Activated effector memory CD4-positive, alpha-beta T cell treated with Interleukin-2 at 50 U/mL for 16 hours (primary cell): ENCODE results near the gene PYGL.
"Not testable (repeated sequence)": the region's sequence is repeated elsewhere in the genome, so short reads cannot be mapped to it uniquely, and the experiment has no call there.

ENCODE experiments used
- DNase-seq: peaks from one replicate; pipeline ENCODE4 v3.0.0-alpha.2; 2020

Gene PYGL

DNA sequence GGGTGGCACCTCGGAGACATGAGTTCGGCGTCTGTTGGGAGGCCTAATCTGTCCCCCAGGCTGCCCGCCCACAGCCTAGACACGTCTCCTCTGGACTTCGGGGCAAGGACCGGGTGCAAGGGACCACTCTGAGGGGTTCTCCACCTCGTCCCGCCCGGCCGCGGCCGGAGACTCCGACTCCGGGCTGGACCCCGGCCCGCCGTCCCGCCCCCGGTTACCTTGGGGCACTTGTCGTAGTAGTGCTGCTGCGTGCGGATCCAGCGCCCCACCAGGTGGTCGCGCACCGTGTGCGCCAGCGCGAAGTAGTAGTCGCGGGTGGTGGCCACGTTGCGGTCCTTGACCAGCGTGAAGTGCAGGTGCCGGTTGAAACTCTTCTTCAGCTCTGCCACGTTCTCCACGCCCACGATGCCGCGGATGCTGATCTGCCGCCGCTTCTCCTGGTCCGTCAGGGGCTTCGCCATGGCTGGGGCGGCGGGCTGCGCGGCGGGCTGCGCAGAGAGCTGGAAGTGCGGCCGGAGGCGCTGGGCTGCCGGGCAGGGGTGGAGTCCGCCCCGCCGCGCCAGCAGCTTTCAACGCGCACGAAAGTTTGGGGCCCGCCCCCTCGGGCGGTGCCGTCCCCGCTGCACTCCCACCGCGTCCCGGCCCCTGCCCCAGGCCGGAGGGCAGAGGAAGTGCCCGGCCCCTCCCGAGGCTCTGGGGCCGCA lies at the start of gene PYGL:
TSS of gene PYGL (minus strand) at position 541 of the 704 bp plus-strand sequence. CDS start at position 461, 80 bp downstream.
- no peak for DNase-seq

DNA sequence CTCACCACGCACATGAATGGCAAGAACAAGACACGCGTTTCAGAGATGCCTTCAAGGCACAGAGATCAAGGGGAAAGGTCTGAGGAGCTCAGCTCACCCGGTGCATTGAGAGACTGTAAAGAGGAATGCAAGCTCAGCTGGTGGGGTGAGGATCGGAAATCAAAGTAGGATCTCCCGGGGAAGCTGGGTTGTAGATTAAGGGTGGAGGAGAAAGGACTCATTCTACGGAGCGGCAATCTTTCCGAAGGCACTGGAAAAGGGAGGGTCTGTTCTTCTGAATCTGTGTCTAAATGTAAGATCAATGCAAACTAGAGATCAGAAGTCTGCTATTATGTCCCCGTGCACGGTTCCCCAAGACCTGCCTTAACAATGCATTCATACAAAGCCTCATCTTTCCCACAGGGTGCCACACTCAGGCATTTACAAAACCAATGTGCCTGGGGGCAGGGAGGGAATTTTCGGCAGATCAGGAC lies 41.6 kb upstream of the PYGL start:
- no peak for DNase-seq

DNA sequence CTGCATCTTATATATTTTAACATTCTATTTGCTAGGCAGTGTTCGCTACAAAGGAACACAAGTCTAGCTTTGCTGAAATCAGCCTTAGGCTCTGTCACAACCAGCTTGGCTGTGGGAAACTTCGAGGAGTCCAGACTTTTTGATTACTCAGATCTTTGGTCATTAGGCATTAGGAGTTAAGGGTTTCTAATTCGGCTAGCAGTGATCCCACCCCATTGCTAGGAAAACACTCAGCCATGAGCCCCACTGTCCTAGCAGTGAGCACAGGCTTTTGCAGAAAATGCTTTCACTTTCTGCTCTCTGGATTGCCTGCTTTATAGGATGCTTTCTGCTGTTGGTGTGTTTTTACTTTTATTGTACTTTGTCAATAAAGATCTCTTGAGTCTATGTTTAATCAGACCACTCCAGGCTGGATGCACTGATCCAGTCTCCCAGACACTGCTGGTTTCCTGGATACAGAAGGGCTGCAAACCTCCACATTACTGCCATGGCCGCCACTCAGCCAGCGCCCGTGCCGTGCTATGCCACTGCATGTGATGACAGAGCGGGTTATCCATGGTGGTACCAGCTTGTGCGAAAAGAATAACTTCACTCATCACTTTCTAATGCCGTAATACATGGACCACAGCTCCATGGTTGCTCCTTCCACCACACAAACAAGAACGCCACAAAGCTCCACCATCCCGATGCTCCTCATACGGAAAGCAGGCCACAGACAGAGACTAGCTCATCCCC lies 41.0 kb upstream of the PYGL start:
- DNase-seq = no peak

DNA sequence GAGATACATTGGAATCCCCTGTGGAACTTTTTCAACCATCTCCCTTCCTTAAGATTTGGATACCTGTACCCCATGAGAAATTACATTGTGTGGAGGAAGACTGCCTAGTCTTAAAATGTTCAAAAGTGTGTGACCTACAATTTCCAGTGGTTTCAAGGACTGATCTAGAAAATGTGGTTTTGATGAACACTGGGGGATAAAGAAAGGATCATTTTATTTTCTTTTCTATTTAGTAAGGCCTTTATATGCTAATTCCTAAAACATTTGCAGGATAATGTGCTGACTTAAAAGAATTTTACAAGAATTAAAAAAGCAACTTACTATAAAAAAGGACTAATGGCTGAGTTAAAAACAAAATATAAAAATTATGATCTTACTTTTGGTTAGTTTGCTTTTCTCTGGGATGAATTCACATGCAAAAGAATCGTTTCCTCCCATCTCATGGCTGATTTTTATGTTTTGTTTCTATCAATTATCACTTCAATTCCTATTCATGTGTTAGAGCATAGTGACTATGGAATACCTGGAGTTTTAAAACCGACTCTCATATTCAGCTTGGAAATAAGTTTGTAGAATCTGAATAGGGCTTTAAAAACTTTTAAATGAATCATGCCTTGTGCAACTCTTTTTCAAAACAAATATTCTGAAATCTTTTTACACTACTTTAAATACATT lies 39.9 kb upstream of the PYGL start:
- no peak for DNase-seq

DNA sequence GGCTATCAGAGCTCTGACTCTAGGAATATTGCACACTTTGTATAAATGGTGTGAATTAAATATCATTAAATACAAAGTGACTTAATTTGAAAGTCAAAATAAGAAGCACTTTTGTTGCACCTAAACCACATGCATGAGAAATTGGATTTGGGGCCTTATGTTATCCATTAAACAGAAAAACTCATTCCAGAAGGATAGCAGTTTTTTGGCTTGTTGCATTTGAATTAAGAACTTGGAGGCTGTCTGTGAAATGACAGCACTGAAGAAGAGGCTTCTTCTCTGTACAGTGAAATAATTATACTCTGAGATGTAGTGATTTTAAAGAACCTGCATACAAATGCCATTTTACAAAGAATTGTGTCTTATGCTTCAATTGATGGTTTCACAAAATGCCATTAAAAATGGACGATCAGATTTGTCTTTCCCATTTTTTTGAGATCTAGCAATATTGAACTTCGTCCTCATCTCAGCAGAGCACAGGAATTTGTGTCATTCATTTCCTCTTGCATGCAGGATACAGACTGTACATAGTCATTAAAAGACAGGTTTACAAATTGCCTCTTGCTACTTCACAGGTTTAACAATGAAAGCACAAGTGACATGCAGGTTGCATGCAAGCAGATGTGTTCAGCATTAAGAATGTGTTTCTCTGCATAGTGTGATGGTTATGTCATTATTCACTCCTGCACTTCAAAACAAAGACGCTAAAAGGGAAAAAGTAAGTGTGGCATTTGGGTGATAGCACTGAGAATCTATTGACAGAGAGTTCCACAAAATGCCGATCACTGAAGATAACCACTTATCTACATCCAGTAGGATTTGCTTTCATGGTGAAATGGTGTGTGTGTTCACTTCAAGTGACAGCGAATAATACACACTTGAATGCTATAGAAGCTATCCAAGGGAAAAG lies 35.9 kb upstream of the PYGL start:
- DNase-seq = no peak

DNA sequence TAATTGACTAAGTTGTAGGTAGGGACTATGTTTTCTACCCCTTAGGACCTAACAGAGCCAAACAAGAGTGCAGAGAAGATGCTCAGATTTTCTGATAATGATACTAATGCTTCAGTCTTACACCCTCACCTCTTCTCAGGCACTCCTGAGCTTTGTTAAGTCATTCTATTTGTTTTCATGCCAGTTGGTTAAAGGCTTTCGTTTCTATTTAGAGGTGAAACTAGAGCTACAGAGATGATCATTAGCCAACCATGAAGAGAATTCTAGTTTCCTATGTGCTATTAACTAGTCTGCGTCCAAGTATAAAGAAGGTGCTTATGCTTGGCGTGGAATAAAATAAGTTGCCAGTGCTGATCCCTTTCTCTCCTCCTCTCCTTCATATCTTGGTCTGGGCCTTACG lies 34.6 kb upstream of the PYGL start:
- DNase-seq = no peak

DNA sequence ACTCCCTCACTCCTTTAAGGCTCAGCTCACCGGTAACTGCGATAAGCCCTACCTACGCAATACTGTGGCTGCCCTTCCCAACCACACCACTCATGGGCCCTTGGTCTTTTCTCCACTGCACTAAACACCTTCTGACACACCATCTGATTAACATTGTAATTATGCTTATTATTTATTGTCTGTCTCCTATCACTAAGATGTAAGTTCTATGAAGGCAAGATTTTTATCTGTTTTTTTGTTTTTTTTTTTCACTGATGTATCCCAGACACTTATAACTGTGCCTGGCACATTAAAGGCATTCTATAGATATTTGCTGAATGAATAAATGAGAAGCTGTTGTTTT lies 34.2 kb upstream of the PYGL start:
- DNase-seq = no peak

DNA sequence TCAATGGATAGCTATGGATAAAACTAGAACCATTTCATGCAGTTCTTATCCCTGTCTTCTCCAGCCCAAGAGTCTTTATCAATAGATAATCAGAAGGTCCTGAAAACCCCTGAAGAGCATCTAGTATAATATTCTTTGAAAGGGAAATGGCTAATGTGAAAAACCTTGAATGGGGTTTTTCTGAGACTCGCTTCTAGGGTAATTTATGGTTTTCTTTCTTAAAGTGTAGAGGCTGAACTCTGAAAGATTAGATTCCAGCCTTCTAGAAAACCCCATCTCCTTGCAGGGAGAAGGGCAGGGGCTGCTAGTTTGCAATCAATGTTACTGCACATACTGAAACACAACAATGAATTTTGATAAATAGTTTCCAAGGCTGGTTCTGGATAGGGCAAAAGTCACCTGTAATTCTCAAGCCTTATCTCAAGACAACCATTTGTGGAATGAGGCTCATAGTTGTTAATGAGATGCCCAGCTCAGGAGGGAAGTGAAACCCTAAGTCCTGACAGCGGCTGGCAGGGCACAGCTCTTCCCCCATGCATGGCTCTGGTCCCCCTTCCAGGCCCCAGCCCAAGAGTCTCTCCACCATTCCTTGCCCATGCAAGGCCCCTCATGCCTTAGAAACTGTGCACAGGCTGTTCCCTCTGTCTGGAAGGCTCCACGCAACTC lies 33.7 kb upstream of the PYGL start:
- DNase-seq = no peak

DNA sequence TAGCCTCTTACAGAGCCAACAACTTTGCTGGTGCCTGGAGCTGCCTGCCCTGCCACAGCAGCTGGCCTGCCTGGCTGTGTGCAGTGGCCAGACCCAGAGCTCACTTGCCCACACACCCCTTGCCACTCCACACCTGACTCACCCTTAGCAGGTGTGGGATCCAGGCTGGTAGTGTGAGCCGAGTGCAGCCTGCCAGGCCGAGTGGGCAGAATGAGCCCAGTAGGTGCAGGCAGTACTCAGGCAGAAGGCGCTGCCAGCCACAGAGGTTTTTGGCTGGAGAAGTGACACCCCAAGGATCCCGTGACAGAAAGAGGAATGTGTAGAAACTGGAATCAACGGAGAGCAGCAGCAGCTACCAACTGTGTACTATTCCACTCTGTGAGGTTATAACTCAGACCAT lies 29.8 kb upstream of the PYGL start:
- DNase-seq = no peak

DNA sequence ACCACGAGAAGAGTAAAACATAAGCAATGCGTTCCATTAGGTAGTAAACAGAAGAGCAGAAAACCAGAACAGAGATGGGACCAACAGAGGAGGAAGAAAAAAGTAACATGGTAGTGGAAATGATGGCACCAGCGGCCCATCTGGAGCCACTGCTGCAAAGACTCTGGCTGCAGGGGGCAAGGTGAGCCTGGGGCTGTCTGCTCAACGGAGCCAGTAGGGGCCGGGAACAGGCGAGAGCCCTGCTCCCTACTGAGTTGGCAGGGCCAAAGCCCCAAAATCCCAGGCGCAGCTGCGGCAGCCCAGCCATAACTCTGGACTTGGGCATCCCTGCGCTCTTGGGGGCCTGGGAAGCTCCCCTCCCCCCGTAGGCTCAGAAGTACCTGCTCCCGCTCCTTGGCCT lies 28.5 kb upstream of the PYGL start:
- DNase-seq = no peak

DNA sequence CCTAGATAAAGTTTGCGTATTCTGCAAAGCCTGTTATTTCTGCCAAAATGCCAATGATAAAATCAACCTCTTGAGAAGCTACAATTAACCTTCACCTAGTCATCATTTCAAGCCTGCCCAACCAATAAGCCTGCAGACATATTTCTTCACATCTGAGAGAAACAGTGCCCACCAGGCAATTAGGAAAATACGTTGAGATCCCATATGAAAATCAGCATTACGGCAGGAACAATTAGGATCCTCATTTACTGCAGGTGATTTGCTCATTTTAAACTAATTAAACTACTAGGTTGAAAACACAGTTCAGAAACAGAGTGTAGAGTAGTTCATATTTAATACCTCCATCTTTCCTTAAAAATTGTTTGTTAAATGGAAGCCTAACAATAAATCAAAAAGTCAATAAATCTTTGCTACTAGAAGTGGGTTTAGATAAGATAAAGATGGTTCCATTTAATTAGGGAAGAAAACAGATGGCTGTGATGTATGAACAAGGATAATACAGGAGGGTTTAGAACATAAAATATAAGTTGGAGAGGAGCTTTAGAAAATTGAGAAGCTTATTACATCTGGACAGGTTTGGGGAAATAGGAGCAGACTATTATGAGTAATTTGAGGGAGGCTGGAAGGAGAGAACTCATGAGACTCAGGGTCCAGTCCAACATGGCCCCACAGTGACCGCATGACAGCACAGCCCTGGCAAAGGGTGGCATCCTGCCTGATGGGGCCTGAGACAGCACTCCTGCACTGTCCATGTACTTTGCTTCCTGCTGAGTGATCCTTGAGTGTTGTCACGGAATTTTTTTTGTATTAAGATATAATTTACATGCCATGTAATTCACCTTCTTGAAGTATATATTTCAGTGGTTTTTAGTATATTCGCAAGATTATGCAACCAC lies 26.9 kb upstream of the PYGL start:
- no peak for DNase-seq

DNA sequence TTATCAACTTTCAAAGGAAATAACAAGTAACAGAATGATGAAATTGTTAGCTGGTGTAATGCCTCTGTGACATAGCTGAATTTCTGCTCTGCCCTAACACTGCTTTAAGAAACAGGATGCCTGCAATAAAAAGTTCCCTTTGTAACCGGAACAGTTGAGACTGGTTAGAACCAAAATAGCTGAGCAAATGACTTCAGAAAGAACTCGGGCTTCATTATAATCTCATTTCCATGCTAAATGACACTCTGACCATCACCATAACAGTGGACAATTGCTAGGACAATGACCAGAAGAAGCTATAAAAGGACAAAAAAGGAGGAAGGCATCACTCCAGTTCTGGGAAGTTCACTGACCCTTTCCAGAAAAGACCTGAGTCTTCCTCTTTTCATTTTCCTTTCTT lies 23.5 kb upstream of the PYGL start:
- DNase-seq = no peak

DNA sequence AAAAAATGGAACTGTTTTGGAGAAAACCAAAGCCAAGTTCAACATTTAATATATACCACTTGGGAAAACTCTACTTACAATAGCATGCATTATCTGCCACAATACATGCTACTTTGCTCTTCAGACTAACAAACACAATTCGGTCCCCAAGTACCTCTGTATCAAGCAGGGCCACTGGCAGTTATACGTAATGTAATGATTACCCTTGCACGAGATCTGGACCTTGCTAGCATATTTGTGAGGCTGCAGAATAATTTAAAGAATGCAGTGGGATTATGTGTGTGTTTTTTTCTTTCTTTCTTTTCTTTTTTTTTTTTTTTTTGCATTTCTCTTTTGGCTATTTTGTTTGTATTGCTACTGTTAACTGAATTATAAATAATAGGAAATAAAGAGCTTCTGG lies 22.8 kb upstream of the PYGL start:
- DNase-seq = no peak

DNA sequence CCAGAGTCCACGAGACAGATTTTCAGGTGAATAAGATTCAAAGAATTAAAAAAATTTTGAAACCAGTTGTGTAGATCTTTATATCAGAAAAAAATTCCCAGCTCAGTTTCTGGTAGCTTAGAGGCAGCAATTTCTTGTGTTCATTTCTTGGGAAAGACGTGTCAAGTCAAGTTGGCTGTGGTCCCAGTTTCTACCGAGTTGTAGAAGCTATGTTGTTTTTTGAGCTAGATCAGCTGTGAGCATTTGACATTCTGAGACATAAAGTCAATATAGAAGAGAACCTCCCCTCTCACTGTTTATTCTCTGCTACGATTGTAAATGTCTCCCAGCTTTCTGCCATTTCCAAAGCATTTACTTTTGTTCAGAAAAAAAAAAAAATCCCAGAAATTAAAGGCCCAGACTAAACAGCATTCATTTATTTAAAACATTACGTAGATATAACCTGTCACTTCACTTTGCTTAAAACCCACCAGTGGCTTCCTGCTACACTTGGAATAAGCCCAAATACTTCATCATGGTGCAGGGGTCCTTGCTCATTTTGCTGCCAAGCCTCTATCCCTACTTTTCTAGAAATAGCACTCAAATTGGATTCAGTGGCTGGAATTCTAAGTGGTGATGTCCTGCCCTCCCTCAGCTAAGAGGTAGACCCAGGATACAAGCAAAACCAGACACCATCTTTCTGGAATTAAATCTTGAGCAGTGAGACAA lies 20.6 kb upstream of the PYGL start:
- DNase-seq = no peak

DNA sequence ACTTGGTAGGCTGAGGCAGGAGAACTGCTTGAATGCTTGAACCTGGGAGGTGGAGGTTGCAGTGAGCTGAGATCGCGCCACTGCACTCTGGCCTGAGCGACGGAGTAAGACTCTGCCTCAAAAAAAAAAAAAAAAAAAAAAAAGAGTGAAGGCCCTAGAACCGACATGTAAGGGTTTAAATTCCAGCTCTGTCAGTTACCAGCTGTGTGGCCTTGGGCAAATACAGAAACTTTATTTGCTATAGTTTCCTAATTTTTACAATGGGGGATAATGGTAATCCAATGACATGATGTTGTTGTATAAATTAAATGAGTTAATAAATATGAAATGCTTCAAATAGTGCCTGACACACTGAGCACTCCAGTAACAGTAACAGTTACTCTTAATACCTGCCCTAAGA lies 19.6 kb upstream of the PYGL start:
- DNase-seq = no peak

DNA sequence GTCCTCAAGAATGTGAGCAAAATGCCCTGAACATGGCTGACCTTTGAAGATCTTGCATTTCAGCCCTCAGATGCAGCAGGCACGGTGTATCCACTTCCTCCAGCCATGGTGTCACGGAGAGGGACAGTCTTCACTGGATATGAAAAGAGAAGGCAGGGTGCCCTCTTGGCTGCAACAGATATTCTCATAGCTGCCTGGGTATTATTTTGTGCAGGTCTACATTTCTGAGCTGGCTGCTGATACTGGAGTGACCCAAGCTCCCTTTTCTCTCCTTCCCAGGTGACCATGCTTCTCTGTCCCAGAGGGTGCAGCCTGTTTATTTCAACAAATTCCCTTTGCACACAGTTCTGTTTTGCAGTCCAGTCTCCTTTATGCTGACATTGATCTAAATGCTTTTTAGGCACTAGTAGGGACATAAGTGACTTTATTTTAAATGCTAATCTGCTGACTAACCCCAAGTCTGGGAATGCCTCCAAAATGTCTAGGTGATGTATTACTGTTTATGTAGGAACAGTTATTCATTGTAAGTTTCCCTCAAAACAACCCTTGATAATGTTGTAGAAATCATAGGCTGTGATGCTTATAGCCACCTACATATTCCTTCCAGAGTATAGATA lies 17.4 kb upstream of the PYGL start:
- no peak for DNase-seq

DNA sequence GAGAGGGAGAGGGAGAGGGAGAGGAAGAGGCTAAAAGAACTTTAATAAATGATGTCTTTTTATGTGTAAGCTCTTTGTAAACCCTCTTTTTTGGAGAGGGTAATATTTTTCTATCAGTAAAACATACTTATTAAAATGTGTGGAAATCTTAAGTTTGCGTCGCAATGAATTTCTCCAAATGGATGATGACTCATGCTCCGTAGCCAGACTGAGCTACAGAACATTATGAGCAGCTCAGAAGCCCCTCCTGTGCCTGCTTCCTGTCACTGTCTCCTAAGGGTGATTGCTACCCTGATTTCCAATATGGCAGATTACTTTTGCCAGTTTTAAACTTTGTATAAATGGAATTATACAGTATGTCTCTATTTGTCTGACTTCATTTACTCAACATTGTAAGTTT lies 13.0 kb upstream of the PYGL start:
- no peak for DNase-seq

DNA sequence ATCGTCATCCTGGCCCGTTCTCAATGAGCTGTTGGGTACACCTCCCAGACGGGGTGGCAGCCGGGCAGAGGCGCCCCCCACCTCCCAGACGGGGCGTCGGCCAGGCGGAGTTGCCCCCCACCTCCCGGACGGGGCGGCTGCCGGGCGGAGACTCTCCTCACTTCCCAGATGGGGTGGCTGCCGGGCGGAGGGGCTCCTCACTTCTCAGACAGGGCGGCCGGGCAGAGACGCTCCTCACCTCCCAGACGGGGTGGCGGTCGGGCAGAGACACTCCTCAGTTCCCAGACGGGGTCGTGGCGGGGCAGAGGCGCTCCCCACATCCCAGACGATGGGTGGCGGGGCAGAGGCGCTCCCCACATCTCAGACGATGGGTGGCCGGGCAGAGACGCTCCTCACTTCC lies 12.1 kb upstream of the PYGL start:
- not testable (repeated sequence) for DNase-seq

DNA sequence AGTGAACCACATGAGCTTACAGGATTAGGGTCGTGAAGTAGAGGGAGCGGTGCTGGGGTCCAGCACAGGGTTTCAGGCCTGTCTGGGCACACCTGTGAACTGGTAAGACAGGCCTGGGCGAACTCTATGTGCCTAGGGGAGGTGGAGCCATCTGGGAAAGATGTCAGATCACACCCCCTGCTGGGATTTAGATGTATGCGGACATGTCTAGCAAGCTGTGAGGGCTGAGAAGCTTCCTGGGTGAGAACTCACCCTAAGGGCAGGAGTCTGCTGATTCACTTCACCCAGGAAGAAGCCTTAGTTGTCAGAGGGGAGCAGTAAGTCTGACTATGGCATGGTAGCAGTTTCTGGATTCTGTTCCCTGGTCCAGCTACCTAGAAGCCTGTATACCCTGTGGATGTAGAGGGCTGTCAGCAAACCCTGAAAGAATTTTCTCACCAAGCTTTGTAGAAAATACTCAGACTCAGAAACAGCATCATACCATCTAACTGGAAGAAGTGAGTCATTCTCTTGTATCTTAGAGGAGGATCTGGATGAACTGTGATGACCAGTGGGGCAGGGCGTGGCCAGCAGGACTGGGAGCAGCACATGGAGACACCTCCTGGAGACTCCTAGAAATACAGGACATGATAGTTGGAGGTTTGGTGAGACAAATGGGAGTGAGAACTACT lies 11.2 kb upstream of the PYGL start:
- no peak for DNase-seq
